Dermis blood vessel endothelial cell (primary cell): ENCODE results near the gene TMEM86A. TPM values are rescaled to one million over a fixed set of nuclear protein-coding genes. Genes with fewer than 3 reads are reported as not detected.
A peak's percentile ranks its signal among the peaks of the same experiment; 100 is the strongest.

Experiments used
- DNase-seq: peaks from one replicate; pipeline ENCODE4 v3.0.0; 2010
- total RNA-seq: library from RNA; depleted of rRNA; stranded (reverse); fragments of >200 nt; gene quantifications from 2 replicates; pipeline ENCODE4 v1.2.3, GENCODE V29; 2014

Gene TMEM86A
- total RNA-seq, 1 donor from 2014 or later: 4.3 TPM

DNA sequence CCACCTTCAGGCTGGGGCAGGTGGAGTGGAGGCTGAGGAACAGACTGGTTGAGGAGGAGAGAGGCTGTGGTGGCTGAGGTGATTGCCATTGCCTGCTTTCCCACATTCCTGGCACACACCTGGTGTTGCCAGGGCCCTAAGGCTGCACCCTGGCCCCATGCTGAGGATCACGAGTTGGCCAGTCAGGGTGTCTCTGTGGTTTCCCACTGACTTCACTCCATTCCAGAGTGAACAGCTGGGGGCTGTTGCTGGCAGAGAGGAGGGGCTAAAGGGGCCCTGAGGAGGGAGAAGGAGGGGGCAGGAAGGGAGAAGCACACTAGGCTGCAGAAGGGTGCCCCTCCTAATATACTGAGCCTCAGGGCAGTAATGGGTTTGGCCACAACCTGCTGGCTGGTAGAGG lies 1.8 kb downstream of the TMEM86A start:
- no peak for DNase-seq

DNA sequence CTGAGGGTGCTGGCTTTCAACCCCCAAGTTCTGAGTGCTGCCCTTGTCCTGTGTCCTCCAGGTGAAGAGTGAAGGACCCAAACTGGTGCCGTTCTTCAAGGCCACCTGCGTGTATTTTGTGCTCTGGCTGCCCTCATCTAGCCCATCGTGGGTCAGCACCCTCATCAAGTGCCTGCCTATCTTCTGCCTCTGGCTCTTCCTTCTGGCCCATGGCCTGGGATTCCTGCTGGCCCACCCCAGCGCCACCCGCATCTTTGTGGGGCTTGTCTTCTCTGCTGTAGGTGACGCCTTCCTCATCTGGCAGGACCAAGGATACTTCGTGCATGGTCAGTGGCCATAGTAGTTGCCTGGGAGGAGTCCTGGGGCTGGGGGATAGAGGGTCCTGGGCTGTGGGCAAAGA lies 2.3 kb downstream of the TMEM86A start:
- DNase-seq: no peak

DNA sequence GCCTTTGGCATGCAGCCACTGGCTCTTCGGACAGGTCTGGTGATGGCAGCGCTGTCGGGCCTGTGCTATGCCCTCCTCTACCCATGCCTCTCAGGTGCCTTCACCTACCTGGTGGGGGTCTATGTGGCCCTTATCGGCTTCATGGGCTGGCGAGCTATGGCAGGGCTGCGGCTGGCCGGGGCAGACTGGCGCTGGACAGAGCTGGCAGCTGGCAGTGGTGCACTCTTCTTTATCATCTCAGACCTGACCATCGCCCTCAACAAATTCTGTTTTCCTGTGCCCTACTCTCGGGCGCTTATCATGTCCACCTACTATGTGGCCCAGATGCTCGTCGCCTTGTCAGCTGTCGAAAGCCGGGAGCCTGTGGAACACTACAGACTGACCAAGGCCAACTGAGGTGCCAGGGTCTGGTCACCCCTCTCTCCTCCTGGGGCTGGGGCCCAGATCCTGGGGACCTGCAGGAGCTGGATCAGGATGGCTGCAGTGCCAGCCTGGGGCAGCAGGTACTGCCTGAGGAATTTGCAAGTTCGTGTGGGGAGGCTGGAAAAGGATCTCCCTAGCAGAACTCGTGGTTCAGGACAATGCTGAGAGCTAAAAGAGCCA lies 3.1 kb downstream of the TMEM86A start:
- no peak for DNase-seq

DNA sequence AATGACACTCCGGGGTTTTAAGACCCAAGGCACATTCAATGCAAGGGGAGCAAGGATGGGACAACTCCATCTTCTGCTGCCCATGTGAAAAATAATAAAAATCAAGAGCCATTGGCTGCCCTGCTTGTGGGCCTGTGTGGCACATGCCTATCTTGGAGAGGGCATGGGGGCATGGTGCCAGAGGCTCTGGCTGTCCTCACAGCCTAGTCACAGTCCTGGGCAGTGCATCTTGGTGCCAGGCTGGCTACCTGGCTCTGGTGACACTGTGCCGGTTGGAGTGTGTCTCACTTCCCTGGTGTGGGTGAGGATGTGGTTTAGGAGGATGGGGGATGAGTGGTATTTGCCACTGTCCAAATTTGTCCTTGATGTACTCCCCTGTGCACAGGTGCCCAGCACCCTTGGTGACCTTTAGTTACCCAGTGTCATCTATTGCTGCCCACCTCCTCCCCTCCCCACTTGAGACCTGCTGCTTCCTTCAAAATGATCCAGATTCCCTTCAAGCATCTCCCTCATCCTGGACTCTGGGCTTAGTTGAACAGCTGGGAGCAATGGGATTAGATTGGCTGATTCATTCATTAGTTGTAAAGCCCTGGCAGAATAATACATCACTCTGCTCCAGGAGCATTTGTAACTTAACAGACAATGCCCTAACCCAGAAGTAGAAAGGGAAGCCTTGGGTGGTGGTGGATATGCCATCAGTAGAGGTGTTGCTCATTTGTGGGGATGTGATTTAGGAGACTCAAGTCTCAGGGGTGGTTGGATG lies 4.6 kb downstream of the TMEM86A start:
- no peak for DNase-seq

DNA sequence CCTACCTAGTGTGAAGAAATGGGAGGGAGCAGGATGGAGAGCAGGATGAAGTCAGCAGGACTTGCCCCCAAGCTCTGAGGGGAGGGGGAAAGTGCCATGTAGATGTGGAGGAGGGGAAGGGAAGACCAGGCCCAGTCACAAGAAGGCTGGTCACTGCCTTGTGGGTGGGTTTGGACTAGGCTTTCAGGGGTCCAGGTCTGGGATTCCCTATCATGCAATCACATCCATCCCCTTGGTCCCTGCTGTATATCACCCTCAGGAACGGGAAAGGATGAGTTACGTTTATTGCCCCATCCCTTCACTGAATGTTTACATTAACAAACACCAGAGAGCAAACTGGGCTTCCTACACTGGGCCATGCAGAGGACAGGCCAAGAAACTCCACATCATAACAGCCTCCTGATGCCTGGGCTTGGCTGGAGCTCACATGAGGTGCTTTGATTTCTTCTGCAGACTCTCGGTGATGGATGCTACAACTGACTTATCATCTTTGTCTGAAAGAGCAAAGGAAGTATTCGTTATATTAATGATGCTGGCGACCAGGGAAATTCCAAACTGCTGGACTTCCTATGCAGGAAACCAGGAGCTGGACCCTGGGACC lies 5.6 kb downstream of the TMEM86A start:
- no peak for DNase-seq

DNA sequence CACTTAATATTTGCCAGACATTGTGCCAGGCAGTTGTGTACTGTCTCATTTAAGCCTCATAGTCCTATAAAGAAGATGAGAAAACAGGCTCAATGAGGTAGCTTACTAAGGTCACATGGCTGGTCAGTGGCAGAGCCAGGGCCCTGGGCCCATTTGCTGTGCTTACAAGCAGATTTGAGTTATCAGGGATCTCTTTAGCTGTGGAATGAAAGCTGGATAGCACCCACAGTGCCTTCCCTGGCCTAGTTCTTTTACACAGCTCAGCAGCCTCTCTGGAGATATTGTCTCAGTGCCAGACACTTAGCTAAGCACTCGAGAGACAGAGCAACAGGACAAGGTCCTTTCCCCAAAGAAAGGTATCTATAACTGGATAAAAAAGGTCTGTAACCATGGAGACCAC lies 6.1 kb downstream of the TMEM86A start:
- DNase-seq: no peak

DNA sequence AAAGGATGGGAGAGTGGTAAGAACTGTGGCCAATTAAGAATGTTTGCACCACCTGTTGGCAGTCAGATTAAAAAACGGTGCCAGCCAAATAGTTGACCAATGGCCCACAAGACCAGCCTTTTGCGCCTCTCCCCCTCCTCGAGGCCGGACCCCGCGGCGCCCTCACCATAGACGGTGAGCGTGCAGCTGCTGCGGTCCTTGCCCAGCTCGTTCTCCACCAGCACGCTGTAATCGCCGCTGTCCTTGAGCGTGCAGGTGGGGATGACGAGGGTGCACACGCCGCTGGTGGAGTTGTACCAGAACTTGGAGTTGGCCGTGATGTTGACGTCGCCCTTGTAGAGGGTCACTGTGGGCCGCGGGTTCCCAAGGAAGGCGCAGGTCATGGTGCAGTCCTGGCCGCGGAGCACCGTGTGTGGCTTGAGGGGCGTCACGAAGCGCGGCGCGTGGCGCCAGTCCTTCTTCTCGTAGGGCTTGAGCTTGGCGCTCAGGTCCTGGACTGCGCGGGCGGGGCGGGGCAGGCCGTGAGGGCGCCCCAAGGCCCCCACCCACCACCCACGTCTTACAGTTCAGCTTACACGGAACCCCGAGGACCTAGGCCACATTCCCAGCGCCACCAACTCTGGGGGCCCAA lies 7.2 kb downstream of the TMEM86A start:
- DNase-seq: peak; percentile 34

DNA sequence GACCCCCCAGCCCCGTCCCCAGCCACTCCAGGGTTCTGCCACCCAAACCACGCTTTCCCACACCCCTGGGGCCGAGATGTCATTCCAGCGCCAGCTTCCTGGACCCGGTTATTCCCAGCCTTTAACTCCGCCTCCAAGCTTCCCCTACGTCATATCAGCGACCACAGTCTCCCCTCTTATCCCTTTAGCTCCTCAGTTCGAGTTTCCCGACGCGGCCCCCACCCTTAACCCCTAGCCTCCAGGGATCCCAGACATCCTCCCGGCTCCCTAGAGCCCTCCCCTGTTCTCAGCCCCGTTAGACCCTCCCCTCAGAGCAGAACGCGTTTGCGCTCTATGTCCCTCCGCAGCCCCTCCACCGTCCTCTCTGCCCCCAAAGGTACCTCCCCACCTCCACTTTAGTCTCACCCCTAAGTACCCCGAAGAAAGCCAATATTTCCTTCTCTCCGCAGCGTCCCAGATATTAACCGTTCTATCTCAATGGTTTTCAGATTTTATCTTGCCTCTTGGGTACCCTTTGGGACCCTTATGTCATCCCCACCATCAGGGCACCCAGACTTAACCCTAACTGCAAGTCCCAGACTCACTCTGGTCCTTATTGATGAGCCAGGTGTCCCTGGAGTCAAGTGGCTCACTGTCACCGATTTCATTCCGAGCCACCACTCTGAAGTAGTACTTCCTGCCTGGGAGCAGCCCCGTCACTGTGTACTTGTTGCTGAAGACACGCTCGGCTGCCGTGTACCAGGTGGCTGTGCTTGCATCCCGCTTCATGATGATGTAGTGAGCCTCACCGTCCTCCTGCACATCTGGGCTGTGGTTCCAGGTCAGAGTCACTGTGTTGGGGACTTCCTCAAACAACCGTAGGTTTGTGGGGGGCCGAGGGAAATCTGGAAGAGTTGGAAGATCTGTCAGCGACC lies 8.0 kb downstream of the TMEM86A start:
- peak; percentile 73 for DNase-seq

DNA sequence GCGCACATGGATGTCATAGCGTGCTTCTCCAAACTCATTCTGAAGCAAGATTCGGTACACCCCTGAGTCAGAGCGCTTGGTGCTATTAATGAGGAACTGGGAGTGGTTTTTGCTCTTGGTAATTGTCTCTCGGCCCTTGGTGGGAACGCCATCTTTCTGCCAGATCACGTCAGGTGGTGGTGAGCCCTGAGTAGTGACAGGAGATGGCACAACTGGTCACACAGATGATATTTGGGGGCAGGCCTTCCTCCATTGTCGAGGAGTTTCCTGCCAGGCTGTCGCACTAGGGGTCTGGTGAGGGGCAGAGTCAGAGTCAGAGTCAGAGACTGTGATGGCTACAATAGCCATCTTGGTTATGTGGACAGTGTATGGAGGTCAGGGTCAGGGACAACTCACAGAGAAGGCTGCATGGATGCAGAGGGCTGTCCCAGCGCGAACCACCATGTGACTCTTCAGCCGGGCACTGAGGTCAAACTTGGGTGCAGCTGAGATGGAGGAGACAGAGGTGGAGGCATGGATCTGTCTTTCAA lies 9.3 kb downstream of the TMEM86A start:
- no peak for DNase-seq

DNA sequence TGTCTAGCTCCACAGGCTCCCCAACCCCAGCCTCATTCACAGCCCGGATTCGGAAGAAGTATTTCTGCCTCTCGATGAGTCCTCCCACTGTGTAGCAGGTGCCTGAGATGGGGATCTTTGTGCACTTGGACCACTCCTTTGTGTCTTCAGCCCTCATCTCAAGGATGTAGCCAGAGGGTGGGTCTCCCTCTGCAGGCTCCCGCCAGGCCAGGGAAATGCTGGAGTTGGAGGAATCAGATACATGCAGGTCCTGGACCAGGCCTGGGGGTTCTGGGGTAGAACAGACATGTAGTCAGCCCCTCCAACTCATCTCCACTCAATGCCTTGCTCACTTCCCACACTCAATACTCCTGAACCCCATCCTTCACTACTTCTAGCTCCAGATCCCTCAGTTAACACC lies 10.8 kb downstream of the TMEM86A start:
- no peak for DNase-seq

DNA sequence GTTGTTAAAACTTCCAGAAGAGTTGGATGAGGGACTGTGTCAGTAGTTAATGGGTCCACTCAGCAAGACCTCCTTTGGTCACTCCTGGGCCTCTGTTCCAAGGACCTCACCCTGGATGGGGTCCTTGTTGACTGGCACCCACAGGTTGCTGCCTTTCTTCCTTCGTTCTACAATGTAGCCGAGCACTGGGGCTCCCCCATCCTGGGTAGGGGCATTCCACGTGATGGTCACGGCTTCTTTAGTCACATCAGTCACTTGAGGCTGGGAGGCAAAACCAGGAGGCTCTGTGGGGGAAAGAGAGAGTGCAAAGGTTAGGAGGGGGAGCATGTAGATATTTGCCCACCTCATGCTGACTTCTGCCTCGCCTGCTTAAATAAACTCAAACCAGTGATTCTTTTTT lies 12.0 kb downstream of the TMEM86A start:
- no peak for DNase-seq

DNA sequence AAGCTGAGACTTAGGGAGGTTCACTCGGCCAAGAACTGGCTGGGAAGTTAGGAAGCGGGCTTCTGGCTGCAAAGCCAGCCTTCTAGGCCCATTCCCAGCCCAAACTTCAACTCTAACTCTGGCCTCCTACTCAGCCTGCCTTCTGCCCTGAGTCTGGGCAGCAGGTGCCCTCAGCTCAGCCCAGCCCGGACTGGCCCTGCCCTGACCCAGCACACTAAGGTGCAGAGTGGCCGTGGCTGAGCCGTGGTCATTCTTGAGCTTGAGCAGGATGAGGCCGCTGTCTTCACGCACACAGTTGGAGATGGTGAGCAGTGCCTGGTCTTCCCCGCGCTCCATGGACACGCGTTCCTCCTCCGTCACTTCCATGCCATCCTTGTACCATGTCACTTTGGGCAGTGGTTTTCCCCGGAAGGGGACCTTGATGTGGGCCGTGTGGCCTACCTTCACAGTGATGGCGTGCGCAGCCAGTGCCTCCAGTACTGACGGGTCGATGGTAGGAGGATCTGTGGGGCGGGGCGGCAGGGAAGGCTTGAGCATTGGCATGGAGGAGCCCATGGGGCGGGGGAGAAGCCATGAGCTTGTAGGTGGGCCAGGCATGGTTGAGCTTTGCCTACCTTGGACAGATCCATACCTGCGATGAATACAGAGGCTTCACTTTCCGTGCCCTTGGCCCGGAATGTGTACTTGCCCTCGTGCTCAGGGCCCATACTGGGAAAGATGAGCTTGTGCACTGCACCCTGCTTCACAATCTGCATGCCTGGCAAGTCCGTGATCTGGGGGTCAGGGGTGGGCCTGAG lies 15.3 kb downstream of the TMEM86A start:
- DNase-seq: no peak

DNA sequence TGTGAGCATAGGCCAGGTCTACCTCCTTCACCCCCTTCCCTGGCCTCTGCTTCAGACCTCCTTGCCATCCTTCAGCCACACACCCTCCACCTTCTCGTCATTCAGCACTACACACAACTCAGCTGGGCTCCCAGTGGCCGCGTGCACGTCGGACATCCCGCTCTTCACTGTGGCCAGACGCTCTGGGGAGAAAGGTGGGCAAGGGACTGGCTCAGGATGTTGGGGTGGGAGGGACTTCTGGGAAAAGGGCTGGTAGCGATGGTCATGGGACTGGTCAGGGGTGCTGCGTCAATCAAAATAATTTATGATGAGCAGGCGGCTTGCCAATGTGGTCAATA lies 15.8 kb downstream of the TMEM86A start:
- DNase-seq: no peak

DNA sequence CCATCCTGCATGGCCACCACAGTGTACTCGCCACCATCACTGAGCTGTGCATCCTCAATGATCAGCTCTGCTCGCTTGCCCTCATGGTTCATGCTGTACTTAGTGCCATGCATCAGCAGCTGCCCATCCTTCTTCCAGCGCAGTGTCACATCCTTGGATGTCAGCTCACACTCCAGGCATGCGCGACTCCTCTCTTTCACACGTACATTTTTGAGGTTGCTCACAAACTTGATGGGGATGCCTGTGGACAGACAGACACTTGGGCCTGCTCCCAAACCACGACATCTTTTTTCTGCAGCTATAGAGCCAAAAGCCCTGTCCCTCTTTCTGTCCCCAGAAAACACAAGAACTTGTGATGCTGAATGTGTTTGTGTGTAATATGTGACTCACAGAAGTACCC lies 16.9 kb downstream of the TMEM86A start:
- no peak for DNase-seq

DNA sequence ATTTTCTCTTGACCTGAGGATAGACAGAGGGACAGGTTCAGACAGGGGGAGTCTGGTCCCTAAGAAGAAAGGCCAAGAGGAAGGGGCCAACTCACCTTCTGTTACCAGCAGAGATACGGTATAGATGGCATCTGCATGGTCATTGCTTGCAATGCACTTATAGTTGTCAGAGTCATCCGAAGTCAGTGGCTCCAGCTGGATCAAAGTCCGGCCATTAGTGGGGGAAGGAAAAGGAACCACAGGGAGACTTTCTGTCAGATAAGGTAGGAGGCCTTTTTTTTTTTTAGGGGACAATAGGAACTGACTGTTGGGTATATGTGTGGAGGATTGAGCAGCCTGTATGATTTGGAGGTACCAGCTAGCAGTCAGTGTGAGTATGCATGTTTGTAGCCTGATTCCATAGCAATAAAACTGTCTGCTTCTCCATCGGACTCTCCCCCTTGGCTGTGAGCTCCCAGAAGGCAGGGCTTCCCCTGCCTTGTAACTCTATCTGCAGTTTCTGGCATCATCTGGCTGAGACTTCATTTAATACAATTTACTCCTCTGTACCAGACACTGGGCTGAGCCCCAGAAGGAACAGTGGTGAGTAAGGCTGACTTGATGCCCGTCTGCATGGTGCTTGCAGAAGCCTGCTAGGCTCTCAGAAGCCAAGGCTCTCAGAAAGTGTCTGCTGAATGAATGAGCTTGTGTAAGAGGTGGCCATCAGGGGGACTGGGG lies 21.7 kb downstream of the TMEM86A start:
- DNase-seq: no peak

DNA sequence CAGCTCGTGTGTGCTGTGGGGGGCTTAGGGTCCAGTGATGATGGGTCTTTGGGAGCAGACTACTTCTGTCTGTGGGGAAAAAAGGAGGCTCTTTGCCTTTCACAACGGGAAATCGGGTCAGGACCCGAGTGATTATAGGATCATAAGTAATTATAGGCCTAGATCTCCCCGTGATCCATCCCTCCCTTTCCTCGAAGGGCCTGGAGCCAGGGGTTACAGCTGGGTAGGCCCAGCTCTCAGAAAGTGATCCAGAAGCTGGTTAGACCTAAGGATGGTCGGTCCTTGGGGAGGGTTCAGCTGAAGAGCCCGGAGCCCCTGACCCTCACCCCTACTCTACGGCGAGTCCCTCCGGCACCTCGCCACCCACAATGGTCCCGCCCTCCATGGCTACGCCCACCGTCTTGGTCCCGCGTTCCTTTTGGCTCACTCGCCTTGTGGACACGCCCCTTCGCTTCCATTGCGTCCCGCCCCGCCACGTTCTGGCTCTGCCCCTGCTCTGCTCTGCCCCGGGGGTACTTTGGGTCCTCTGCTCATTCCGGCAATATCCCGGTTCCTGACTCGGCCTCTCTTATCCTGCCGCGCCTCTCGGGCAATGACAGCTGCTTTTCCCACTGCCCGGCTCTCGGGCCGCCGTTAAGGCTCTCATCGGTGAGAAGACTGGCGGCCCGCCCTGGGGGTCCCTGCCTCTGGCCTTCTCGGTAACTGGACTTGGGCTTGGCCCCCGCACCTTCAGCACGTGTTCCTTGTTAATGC lies 22.4 kb downstream of the TMEM86A start:
- DNase-seq: peak; percentile 69

DNA sequence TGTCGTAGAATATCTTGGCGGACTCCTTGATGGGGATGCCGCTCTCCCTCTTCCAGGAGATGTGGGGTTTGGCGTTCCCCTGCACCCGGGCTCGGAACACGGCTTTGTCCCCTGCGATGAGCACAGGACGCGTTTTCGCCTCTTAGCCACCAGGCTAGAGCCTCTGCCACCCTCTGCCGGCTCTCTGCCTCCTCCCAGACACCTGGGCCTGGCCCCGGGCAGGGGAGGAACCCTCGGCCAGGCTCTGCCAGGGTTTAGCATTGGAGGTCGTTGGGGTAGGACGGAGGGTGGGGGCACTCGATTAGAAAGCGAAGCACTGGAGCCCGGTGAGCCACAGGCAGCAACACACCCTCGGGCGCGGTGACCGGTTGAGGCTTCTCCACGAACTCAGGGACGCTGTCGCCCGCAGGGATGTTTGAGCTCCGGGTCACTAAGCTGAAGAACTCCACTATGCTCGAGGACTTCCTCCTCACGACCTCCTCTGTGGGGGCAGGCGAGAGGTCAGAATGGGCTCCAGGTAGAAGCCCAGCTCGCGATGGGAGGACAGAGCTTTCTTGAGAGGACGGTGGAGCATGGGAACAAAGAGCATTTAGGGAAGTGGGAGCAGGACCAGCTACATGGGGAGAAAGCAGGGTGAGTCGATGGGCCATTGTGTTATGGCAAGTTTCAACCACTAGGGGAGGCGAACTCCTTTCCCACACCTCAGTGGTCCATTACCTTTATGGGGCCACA lies 23.1 kb downstream of the TMEM86A start:
- peak; percentile 70 for DNase-seq

DNA sequence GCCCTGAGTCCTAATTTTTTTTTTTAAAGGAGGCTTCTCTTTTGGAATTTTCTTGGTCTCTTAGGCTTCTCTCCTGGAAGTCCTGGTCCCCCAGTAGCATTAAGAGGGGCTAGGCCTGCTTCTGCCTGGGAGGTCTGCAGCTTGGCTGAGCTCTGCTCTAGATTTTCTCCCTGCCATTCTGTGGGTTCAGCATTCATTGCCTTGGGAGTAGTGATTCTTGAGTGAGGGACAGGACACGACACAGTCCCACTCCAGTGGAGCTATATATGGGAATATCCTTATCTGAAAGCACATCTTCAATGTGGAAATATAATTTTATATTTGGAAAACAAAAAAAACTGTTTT lies 23.7 kb downstream of the TMEM86A start:
- DNase-seq: no peak

DNA sequence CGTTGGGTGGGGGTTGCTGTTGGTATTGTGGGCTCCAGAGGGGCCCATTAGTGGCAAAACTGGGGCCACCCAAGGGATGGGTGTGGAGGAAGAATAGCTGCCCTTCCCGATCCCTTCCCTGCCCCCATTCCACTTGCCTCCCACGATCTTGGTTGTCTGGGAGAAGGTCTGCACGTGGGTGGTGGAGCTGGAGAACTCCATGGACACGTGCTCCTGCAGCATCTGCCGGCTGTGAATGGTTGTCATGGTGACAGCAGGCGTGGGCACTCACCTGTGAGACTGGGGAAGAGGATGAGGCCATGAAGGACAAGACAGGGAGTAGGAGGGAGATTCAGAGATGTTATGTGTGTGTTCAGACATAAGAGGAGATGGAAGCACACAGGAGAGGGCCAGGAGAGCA lies 25.4 kb downstream of the TMEM86A start:
- no peak for DNase-seq

DNA sequence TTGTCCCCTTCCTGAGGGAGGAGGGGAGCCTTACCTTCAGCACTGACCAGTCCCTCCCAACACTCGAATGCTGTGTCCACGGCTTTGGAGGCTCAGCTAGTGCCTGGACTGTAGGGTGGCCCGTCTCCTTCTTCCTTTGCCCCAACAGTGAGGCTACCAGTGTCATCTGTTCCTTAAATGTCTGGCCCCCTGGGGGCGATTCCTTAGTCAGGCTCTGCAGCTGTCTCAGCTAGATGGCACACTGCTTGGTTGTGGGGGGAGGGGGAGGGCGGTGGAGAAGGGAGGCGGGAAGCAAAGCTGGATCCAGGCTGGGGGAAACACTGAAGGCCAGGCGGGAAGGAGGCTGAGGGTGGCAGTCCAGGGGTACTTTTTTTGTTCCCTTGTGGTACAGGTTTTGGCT lies 27.5 kb downstream of the TMEM86A start, which contains the start of gene IGSF22:
Gene IGSF22 (minus strand): TSS at position 149 of the 400 bp plus-strand sequence. CDS start 1,952 bp downstream, outside the sequence.
- no peak for DNase-seq
